Thoracic aorta (tissue), 2 donors: ENCODE measurements around the gene DENND6B. TPM values are rescaled to one million over a fixed set of nuclear protein-coding genes. Genes with fewer than 3 reads are reported as not detected.
"Not testable (repeated sequence)": the region's sequence is repeated elsewhere in the genome, so short reads cannot be mapped to it uniquely, and the experiment has no call there.

Experiments
- ATAC-seq: fragments of 150-250 bp; one replicate; pipeline ENCODE4 v1.8.0; 2017; ENCODE audit warnings: low read depth; ENCODE audit not compliant: insufficient number of reproducible peaks, low FRiP score
- DNase-seq: peaks from one replicate; pipeline ENCODE4 v3.0.0-alpha.2; 2020; ENCODE audit warnings: low spot score
- H3K27ac ChIP-seq, 2 donors: fragments of 200-600 bp; sonication (generic); 1 replicate in 1 of 2; 2 replicates in 1 of 2; pipeline ENCODE4 v1.5.1; 2016; ENCODE audit warnings: mild to moderate bottlenecking in 2 of 2, moderate library complexity in 2 of 2
- H3K27me3 ChIP-seq: fragments of 200-600 bp; sonication (generic); replicated peaks from 2 replicates; pipeline ENCODE4 v1.6.0; 2016; ENCODE audit warnings: mild to moderate bottlenecking; ENCODE audit not compliant: insufficient read depth
- H3K36me3 ChIP-seq: fragments of 200-600 bp; sonication (generic); one replicate; pipeline ENCODE4 v1.5.1; 2016
- H3K4me1 ChIP-seq, 2 donors: fragments of 200-600 bp; sonication (generic); 1 replicate in 1 of 2; 2 replicates in 1 of 2; pipeline versions ENCODE4 v1.5.1 to v1.6.0; 2016; ENCODE audit warnings: low read depth in 2 of 2, mild to moderate bottlenecking in 1 of 2; ENCODE audit not compliant: control insufficient read depth in 1 of 2
- H3K4me3 ChIP-seq: fragments of 200-600 bp; sonication (generic); 2 replicates; pipeline ENCODE4 v1.5.1; 2016; ENCODE audit warnings: mild to moderate bottlenecking
- H3K9me3 ChIP-seq: fragments of 200-600 bp; sonication (generic); 2 replicates; pipeline ENCODE4 v1.5.1; 2016
- CTCF ChIP-seq: fragments of 200-600 bp; sonication (generic); IDR thresholded peaks from one replicate; pipeline ENCODE4 v1.5.1; 2019; ENCODE audit warnings: antibody characterized with exemption
- total RNA-seq, 2 donors: library from RNA; depleted of rRNA; stranded (reverse); fragments of >200 nt; gene quantifications; one replicate each; pipeline versions ENCODE4 v1.1.0 to v1.2.3, GENCODE V29; 2016

The DENND6B gene
- total RNA-seq, 2 donors from 2014 or later = 4.2 to 6.0 TPM

GRCh38 chr22:50338860-50339462, 12.1 kb upstream of the DENND6B start:
- no peak overlapping the region for H3K4me3 ChIP-seq
- H3K27ac ChIP-seq = no peak overlapping the region
- ATAC-seq (no peak), DNase-seq (no peak)
- no peaks in the 10 kb centered on the region for H3K9me3 ChIP-seq
- H3K4me1 ChIP-seq = peaks cover 3 to 8% of the 10 kb centered on the region in 2 donors
- H3K27me3 ChIP-seq = no peaks in the 10 kb centered on the region
- TF ChIP-seq CTCF = no peak
- no peaks in the 10 kb centered on the region for H3K36me3 ChIP-seq

- DNase-seq (no peak), ATAC-seq (no peak)
- H3K4me3 ChIP-seq = no peak overlapping the region
- H3K36me3 ChIP-seq = no peaks in the 10 kb centered on the region
- no peak for TF ChIP-seq CTCF
- peaks cover 3 to 8% of the 10 kb centered on the region in 2 donors for H3K4me1 ChIP-seq
- H3K27ac ChIP-seq = no peak overlapping the region
- H3K27me3 ChIP-seq = no peaks in the 10 kb centered on the region
- no peaks in the 10 kb centered on the region for H3K9me3 ChIP-seq
These were observed 11.3 kb upstream of the DENND6B start for GRCh38 chr22:50338042-50338573.

- Histone ChIP-seq H3K9me3 (no peaks in the 10 kb centered on the region), H3K4me1 (peaks cover 0 to 4% of the 10 kb centered on the region in 2 donors), H3K4me3 (no peak overlapping the region), H3K27ac (no peak overlapping the region), H3K36me3 (no peaks in the 10 kb centered on the region), H3K27me3 (no peaks in the 10 kb centered on the region)
- DNase-seq (no peak), ATAC-seq (no peak)
- TF ChIP-seq CTCF = no peak
These were observed 10.6 kb upstream of the DENND6B start for GRCh38 chr22:50337262-50338041.

- not testable (repeated sequence) for H3K36me3 ChIP-seq, H3K4me3 ChIP-seq, ATAC-seq, H3K9me3 ChIP-seq, H3K27me3 ChIP-seq, H3K27ac ChIP-seq, H3K4me1 ChIP-seq, DNase-seq
These were observed 7.6 kb upstream of the DENND6B start for GRCh38 chr22:50334433-50334832.

- Histone ChIP-seq H3K4me3 (no peak overlapping the region), H3K27ac (no peak overlapping the region), H3K9me3 (no peaks in the 10 kb centered on the region), H3K36me3 (no peaks in the 10 kb centered on the region), H3K4me1 (peaks cover 0 to 15% of the 10 kb centered on the region in 2 donors), H3K27me3 (no peaks in the 10 kb centered on the region)
- no peak for DNase-seq
- no peak for ATAC-seq
- TF ChIP-seq CTCF = no peak
These were observed 2.4 kb upstream of the DENND6B start for GRCh38 chr22:50329236-50329635.
